Measurements from ENCODE around the gene MIGA1. TPM values are rescaled to one million over a fixed set of nuclear protein-coding genes. Genes with fewer than 3 reads are reported as not detected.
"Not testable (repeated sequence)": the region's sequence is repeated elsewhere in the genome, so short reads cannot be mapped to it uniquely, and the experiment has no call there.

MIGA1 gene
- total RNA-seq, 1 donor from 2014 or later = 8.9 TPM

GRCh38 chr1:77825131-77825709 lies 45.8 kb downstream of the MIGA1 start:
- DNase-seq (ENCODE audit: low read depth) = no peak
- peak; percentile 49 for TF ChIP-seq CTCF (conservative IDR thresholded peaks at IDR 0.05; ENCODE audit: low read depth, low read length)
- H3K4me3 ChIP-seq (ENCODE audit: low read depth, low read length) = no peak overlapping the region

- not testable (repeated sequence) for DNase-seq (ENCODE audit: low read depth); H3K4me3 ChIP-seq (ENCODE audit: low read depth, low read length)
Measured at GRCh38 chr1:77826851-77827250, 47.4 kb downstream of the MIGA1 start.

- no peak overlapping the region for H3K4me3 ChIP-seq (ENCODE audit: low read depth, low read length)
- no peak for DNase-seq (ENCODE audit: low read depth)
- no peak for TF ChIP-seq CTCF (conservative IDR thresholded peaks at IDR 0.05; ENCODE audit: low read depth, low read length)
Measured at GRCh38 chr1:77828098-77828497, 48.6 kb downstream of the MIGA1 start.

- no peak overlapping the region for H3K4me3 ChIP-seq (ENCODE audit: low read depth, low read length)
- no peak for DNase-seq (ENCODE audit: low read depth)
- no peak for TF ChIP-seq CTCF (conservative IDR thresholded peaks at IDR 0.05; ENCODE audit: low read depth, low read length)
Measured at GRCh38 chr1:77829851-77830250, 50.4 kb downstream of the MIGA1 start.

GRCh38 chr1:77830946-77831345 lies 51.5 kb downstream of the MIGA1 start:
- no peak for DNase-seq (ENCODE audit: low read depth)
- no peak overlapping the region for H3K4me3 ChIP-seq (ENCODE audit: low read depth, low read length)
- TF ChIP-seq CTCF (conservative IDR thresholded peaks at IDR 0.05; ENCODE audit: low read depth, low read length) = no peak

GRCh38 chr1:77831566-77831965 lies 52.1 kb downstream of the MIGA1 start:
- no peak for TF ChIP-seq CTCF (conservative IDR thresholded peaks at IDR 0.05; ENCODE audit: low read depth, low read length)
- no peak for DNase-seq (ENCODE audit: low read depth)
- no peak overlapping the region for H3K4me3 ChIP-seq (ENCODE audit: low read depth, low read length)

- no peak overlapping the region for H3K4me3 ChIP-seq (ENCODE audit: low read depth, low read length)
- no peak for DNase-seq (ENCODE audit: low read depth)
- no peak for TF ChIP-seq CTCF (conservative IDR thresholded peaks at IDR 0.05; ENCODE audit: low read depth, low read length)
Measured at GRCh38 chr1:77831976-77832711, 52.7 kb downstream of the MIGA1 start.
